ENCODE data around the gene AP5S1. TPM values are rescaled to one million over a fixed set of nuclear protein-coding genes. Genes with fewer than 3 reads are reported as not detected.

AP5S1 gene
- total RNA-seq, 2 experiments from 2014 or later = 6.0 TPM

DNA sequence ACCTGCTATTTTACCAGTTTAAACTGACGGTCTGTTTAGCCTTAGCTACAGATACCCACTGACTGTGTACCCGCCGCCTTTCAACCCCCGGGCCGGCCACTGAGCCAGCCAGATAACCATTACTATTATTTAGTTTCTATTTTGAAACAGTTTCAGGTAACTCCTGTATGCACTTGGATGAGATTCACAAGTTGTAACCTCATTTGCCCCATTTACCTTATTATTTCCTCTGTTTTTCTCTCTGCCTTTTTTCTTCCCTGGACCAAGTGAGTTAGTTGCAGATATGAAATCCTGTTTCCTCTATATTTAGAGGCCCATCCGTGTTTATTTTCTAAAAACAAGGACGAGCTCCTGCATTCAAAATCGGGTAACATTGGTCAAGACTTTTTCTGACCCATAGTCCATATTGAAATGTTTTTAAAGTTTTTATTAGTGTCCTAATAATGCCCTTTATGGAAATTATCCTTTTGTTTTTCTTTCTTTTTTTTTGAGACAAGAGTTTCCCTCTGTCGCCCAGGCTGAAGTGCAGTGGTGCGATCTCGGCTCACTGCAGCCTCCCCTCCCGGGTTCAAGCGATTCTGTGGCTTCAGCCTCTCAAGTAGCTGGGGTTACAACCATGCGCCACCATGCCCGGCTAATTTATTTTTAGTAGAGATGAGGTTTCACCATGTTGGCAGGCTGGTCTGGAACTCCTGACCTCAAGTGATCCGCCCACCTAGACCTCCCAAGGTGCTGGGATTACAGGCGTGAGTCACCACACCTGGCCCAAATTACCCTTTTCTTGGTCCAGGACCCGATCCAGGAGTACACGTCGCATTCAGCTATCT is 767 bp downstream of the AP5S1 start:
- Mint-ChIP-seq H3K9me3 (no peaks in the 10 kb centered on the region), H3K4me1 (ENCODE audit: low read depth) (peaks cover 40% of the 10 kb centered on the region), H3K36me3 (ENCODE audit: low read depth) (peaks cover 44% of the 10 kb centered on the region), H3K4me3 (peak overlapping the region; percentile 94), H3K27me3 (no peaks in the 10 kb centered on the region), H3K27ac (peak overlapping the region; percentile 99)
- POLR2A ChIA-PET = interaction anchor here (1.1 to 4.5 kb wide), 14 partner anchors 10 to 264 kb away, joined by 3 to 75 read pairs (median 11); partner anchors contain the start of genes ADISSP, CDC25B, CENPB and SPEF1
- DNase-seq (peak in 1 of 14 experiments; percentile 18), ATAC-seq (ENCODE audit: poor library complexity) (no peak)
- TF ChIP-seq CTCF (IDR thresholded peaks at IDR 0.05) = no peak
- Histone ChIP-seq H3K4me3 (ENCODE audit: low read length) (peak overlapping the region; percentile 92), H3K27ac (ENCODE audit: low read depth in 1 of 2, low read length in 2 of 2) (peak overlapping the region; percentile 93 to 99), H3K36me3 (ENCODE audit: insufficient read depth, low read length) (peaks cover 35% of the 10 kb centered on the region), H3K27me3 (ENCODE audit: control insufficient read depth in 1 of 2, insufficient read depth in 2 of 2, low read length in 2 of 2) (no peaks in the 10 kb centered on the region), H3K9me3 (ENCODE audit: control insufficient read depth in 1 of 2, insufficient read depth in 1 of 2, low read length in 2 of 2) (no peaks in the 10 kb centered on the region), H3K4me1 (ENCODE audit: insufficient read depth, low read length) (peaks cover 46% of the 10 kb centered on the region)
- intact Hi-C loops (cut with DNase I, micrococcal nuclease) = loop anchor here (1.0 to 5.0 kb wide), 7 partner anchors 10 to 68 kb away; partner anchors contain the start of genes CENPB (in 1 of the 2) and PANK2 (in 1 of the 2)
- CTCF ChIA-PET = interaction anchor here (0.6 to 4.2 kb wide), 20 partner anchors 9 to 264 kb away, joined by 3 to 59 read pairs (median 5); partner anchors contain the start of genes CDC25B, CENPB and SPEF1

DNA sequence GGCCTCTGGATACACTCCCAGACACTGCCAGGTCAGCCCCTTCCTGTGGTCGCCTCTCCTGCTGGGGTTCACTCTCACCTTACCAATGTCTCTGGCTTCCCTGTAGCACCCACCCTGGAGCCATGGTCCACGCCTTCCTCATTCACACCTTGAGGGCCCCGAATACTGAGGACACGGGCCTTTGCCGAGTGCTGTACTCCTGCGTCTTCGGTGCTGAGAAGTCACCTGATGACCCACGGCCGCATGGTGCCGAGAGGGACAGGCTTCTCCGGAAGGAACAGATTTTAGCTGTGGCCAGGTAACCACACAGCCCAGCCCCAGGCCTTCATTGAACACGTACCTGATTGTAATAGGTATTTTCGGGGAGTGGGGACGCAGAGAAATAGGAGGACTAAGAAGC is 1.6 kb downstream of the AP5S1 start:
- Histone ChIP-seq H3K4me1 (ENCODE audit: insufficient read depth, low read length) (peaks cover 38% of the 10 kb centered on the region), H3K4me3 (ENCODE audit: low read length) (no peak overlapping the region), H3K36me3 (ENCODE audit: insufficient read depth, low read length) (peaks cover 40% of the 10 kb centered on the region), H3K27me3 (ENCODE audit: control insufficient read depth in 1 of 2, insufficient read depth in 2 of 2, low read length in 2 of 2) (no peaks in the 10 kb centered on the region), H3K9me3 (ENCODE audit: control insufficient read depth in 1 of 2, insufficient read depth in 1 of 2, low read length in 2 of 2) (no peaks in the 10 kb centered on the region), H3K27ac (ENCODE audit: low read depth in 1 of 2, low read length in 2 of 2) (no peak overlapping the region)
- TF ChIP-seq CTCF (IDR thresholded peaks at IDR 0.05) = no peak
- H3K4me3 Mint-ChIP-seq = peak overlapping the region; percentile 94
- ChIA-PET CTCF (interaction anchor here (1.1 to 4.2 kb wide), 4 partner anchors 26 to 54 kb away, joined by 3 to 59 read pairs (median 21); partner anchors contain the start of genes CDC25B and CENPB), POLR2A (interaction anchor here (4.5 kb wide), 1 partner anchor 35 kb away, joined by 75 read pairs; the partner anchor contains the start of gene CENPB)
- intact Hi-C loops (cut with DNase I, micrococcal nuclease) = loop anchor here (2.0 to 5.0 kb wide), 3 partner anchors 35 to 69 kb away; partner anchors contain the start of gene PANK2 (in 1 of the 2)
- no peaks in the 10 kb centered on the region for H3K27me3 Mint-ChIP-seq
- ATAC-seq (ENCODE audit: poor library complexity) (no peak), DNase-seq (peak in 1 of 14 experiments; percentile 16)
- no peaks in the 10 kb centered on the region for H3K9me3 Mint-ChIP-seq
- H3K27ac Mint-ChIP-seq = peak overlapping the region; percentile 99
- peaks cover 47% of the 10 kb centered on the region for H3K36me3 Mint-ChIP-seq (ENCODE audit: low read depth)
- peaks cover 32% of the 10 kb centered on the region for H3K4me1 Mint-ChIP-seq (ENCODE audit: low read depth)

DNA sequence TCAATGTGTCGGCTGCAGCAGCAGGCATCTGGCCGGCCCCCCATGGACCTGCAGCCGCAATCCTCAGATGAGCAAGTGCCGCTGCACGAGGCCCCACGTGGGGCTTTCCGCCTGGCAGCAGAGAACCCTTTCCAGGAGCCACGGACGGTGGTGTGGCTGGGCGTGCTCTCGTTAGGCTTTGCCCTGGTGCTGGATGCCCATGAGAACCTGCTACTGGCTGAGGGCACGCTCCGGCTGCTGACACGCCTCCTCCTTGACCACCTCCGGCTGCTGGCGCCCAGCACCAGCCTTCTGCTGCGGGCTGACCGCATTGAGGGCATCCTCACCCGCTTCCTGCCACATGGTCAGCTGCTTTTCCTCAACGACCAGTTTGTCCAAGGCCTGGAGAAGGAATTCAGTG is 3.5 kb downstream of the AP5S1 start:
- intact Hi-C loops (cut with DNase I, micrococcal nuclease) = loop anchor here (5.0 kb wide), 1 partner anchor 33 kb away; no protein-coding TSS in a partner anchor
- Mint-ChIP-seq H3K4me1 (ENCODE audit: low read depth) (peaks cover 23% of the 10 kb centered on the region), H3K36me3 (ENCODE audit: low read depth) (peaks cover 54% of the 10 kb centered on the region), H3K27ac (no peak overlapping the region), H3K27me3 (no peaks in the 10 kb centered on the region), H3K9me3 (no peaks in the 10 kb centered on the region), H3K4me3 (no peak overlapping the region)
- DNase-seq (peak in 1 of 14 experiments; percentile 16), ATAC-seq (ENCODE audit: poor library complexity) (no peak)
- Histone ChIP-seq H3K27ac (ENCODE audit: low read depth in 1 of 2, low read length in 2 of 2) (no peak overlapping the region), H3K27me3 (ENCODE audit: control insufficient read depth in 1 of 2, insufficient read depth in 2 of 2, low read length in 2 of 2) (no peaks in the 10 kb centered on the region), H3K36me3 (ENCODE audit: insufficient read depth, low read length) (peaks cover 44% of the 10 kb centered on the region), H3K4me1 (ENCODE audit: insufficient read depth, low read length) (peaks cover 21% of the 10 kb centered on the region), H3K9me3 (ENCODE audit: control insufficient read depth in 1 of 2, insufficient read depth in 1 of 2, low read length in 2 of 2) (no peaks in the 10 kb centered on the region), H3K4me3 (ENCODE audit: low read length) (no peak overlapping the region)
- ChIA-PET POLR2A (no interaction called here), CTCF (no interaction called here)
- TF ChIP-seq CTCF (IDR thresholded peaks at IDR 0.05) = no peak
